HCT116 (cell line): ENCODE data around the gene PADI3.

ENCODE experiments used
- CTCF ChIP-seq, 3 experiments: fragments of 200-600 bp in 1 of 3; sonication (generic) in 1 of 3; IDR thresholded peaks in 2 of 3; conservative IDR thresholded peaks in 1 of 3; 2 replicates each; pipeline ENCODE4 v1.5.1; 2012 to 2017; ENCODE audit warnings: low read depth in 2 of 3, low read length in 2 of 3, antibody characterized with exemption in 1 of 3, borderline replicate concordance in 1 of 3, control low read depth in 1 of 3, mild to moderate bottlenecking in 1 of 3, mixed read lengths in 1 of 3, mixed run types in 1 of 3, moderate library complexity in 1 of 3; ENCODE audit not compliant: insufficient read depth in 1 of 3
- EGR1 ChIP-seq: IDR thresholded peaks from 2 replicates; pipeline ENCODE4 v1.6.1; 2012; ENCODE audit warnings: low read depth
- EZH2 ChIP-seq: fragments of 200-600 bp; sonication (generic); IDR thresholded peaks from 2 replicates; pipeline ENCODE4 v1.6.1; 2017; ENCODE audit warnings: antibody characterized with exemption, mixed run types
- REST ChIP-seq: IDR thresholded peaks from 2 replicates; pipeline ENCODE4 v1.6.1; 2012; ENCODE audit warnings: low read depth
- ZFX ChIP-seq: fragments of 450-650 bp; IDR thresholded peaks from 2 replicates; pipeline ENCODE4 v1.6.1; 2017

GRCh38 chr1:17232759-17233661 is 15.9 kb upstream of the PADI3 start:
- TF ChIP-seq REST (no peak), CTCF (IDR thresholded peaks at IDR 0.05 in 2 of 3, conservative IDR thresholded peaks at IDR 0.05 in 1 of 3; ENCODE audit: borderline replicate concordance in 1 of 3, insufficient read depth in 1 of 3, low read depth in 2 of 3, low read length in 2 of 3) (no peak), EGR1 (no peak), ZFX (no peak), EZH2 (no peak)
